GM18861 (cell line): ENCODE measurements around the gene NDUFV1.

Experiments used
- ATAC-seq: cut with Tn5 transposase; IDR thresholded peaks from one replicate; pipeline ENCODE4 v1.9.1; 2021; ENCODE audit not compliant: unreplicated experiment

NDUFV1 gene

GRCh38 chr11:67639438-67639859, 32.7 kb downstream of the NDUFV1 start, which contains the start of gene TBX10:
TSS of gene TBX10 (minus strand) at chr11:67639763. CDS start at chr11:67639472, 291 bp downstream.
- no peak for ATAC-seq

DNA sequence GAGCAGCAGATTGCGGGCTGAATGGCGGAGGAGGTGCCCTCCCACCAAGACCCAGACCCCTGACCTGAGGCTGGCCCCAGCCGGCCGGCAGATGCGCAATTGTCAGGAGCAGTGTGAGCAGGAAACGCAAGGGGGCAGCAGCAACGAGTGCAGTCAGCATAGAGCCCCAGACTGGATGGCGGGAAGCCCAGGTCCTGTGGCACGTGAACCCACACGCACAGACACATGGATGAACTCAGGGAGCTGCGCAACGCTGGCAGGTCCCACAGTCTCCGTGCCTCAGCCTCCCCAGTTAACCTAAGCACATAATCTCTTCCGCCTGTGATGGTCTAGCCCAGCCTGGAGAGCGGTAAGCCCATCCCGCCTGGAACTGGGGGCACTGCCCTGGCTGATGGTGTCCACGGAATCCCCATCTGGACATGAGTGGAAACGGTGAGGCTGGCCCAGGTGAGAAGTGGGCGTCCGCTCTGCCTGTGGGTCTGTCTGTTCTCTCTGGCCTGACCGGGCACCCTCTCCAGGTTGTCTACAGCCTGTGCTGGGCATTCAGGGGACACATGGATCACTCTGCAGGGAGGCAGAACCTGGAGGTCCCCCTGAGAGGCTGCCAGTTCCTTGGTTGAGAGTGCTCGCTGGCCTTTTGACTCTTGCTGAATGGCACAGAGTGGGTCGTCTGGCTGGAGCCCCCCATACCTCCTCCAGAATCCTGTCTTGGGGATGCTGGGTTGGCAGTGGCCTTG, 33.5 kb downstream of the NDUFV1 start:
- ATAC-seq = no peak

- no peak for ATAC-seq
These were observed 34.1 kb downstream of the NDUFV1 start for GRCh38 chr11:67640758-67641337.

DNA sequence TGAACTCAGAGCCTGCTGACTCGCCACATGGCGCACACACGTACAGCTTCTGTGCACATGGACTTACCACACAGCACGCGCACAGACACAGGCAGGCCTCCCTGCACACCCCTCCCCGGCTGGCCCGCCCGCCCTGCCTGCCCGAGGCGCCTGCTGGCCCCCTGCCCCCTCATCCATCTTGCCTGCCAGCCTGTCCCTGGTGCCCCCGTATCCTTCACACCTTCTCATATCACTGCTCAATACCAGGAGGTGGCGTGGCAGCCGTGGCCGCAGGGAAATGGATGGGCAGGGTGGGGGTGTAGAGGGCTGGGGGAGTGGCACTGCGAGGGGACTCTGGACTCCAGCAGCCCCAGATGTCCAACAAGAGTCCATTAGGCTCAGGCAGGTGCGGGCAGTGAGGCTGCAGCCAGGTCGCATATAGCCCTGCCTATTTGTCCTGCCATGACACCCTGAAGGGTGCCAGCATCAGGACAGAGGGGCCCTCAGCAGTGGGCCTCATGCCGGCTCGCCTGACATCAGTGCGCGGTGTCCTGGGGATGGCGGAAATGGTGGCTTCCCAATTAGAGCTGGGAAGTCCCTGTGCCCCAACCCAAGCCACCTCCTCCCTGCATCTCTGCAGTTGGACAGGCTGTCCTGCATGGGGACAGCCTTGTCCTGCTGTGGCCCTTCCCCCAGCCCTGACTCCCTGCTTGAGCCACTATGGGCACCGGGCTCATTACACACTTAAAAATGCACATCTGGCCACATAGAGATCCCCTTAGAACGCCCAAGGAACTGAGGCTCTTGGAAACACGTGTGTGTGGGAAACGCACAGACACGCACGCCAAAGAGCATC, 34.8 kb downstream of the NDUFV1 start:
- no peak for ATAC-seq

DNA sequence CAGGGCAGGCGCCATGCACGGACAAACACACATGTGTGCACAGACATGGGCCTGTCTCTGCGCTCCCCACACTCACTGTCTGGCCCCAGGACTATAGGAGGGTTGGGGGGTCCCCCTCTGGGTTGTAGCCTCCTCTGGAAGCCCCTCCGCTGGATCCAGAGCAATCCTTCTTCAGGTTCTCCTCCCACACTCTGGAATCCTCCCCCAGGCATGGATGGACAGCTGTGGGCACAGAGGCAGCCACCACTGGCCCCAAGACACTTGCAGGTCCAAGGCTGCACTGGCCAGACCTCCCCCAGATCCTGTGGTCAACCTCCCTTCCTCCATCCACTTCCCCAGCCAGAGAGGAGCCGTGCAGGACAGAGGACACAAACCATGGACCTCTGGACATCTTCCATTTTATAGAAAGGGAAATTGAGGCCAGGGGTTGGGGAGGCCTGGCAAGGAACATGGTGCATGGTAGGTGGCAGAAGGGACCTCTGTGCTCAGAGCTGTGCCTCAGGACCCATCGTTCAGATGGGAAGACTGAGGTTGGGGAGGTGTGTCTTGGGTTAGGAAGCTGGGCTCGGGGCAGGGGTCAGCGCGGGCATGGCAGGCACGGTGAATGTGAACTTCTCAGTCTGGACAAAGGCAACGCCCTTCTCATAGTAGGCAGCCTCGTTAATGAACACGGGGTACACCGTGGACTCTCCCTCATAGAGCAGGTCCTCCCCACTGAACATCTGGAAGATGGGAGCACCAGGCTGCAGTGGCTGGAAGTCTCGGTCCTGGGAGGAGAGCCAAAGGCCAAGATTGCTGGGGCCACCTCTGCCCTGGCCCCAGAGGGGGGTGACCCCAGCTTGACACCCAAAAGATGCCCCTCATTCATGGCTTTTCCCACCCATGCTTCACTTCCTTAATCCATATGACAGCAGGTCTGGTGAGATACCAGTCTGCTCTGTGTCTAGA, 35.7 kb downstream of the NDUFV1 start:
- no peak for ATAC-seq

GRCh38 chr11:67644042-67644441, 37.3 kb downstream of the NDUFV1 start:
- ATAC-seq = no peak

DNA sequence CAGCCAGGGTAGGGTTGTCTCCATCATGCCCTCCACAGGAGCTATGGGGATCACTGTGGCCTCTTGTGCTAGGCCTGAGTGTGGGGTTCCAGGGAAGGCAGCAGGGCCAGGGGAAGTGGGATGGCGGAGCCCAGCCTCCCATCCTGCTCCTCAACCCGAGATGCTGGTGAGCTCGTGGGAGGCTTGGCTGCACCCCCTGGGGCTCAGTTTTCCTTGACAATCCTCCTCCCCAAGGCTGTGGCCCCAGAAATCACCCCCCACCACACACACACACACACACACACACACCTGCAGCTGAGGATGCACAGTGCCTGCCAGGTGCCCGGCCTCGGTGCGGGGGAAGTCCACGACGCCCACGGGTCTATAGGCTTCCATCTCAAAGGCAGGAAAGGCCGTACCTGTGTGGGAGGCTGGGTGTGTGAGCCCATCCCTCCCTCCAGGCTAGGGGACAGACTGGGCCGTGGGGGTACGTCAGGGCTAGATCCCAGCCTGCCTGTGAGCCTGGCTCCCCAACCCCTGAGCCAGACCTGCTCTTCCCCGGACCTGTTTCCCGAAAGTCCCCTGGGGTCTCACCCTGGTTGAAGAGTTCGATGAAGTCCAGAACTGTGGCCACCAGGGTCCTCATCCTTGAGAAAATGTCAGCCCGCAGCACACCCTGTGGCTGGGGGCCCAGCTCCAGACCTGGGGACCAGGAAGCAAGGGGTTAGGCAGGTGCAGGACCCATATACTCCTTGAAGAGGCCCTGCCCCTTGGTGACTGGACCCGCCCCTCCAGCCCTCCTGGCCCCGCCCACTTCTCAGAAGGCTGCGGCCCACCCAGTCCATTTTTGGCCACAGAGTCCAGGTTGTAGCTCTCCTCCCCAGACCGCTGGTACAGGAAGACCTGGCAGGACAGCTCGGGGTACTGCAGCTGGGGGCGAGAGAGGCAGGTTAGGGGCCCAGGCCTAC, 38.0 kb downstream of the NDUFV1 start:
- ATAC-seq = no peak

DNA sequence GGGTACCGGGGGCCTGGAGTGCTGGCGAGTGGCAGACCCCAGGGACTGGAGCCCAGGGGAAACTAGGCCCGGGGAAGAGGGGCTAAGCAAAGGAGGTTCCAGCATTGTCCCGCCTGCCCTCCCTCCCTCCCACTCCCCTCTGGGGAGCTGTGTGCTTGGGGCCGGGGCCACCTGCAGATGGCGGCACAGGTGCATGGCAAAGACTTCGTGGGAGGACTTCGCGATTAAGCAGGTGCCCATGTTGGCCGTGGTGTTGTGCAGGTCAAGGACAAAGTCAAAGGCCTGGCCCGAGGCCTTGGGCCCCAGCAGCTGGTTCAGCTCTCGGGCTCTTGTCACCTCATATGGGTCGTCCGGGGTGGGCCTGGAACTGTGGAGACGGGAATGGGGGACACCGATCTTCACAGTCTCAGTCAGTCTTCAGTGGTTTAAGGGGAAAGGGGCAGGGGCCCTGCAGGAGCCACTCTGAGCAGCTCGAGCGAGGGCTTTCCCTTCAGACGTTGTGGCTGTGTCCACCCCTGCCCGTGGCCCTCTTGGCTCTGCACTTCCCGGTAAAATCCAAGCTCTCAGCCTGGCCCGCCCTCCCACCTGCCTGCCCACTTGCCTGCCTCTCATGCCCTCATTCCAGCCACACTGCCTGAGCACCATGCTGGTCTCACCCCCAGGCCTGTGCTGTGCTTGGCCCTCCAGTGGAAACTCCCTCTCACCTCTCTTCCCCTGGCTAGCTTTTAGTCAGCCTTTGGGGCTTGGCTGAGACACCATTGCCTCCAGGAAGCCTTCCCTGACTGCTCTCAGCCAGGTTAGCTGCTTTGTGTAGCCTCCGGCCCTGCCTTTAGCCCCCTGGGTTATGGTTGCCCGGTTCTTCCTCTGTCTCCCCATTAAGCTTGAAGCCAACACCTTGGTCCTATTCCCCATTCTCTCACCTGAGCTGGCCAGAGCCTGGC, 39.1 kb downstream of the NDUFV1 start:
- ATAC-seq = no peak

DNA sequence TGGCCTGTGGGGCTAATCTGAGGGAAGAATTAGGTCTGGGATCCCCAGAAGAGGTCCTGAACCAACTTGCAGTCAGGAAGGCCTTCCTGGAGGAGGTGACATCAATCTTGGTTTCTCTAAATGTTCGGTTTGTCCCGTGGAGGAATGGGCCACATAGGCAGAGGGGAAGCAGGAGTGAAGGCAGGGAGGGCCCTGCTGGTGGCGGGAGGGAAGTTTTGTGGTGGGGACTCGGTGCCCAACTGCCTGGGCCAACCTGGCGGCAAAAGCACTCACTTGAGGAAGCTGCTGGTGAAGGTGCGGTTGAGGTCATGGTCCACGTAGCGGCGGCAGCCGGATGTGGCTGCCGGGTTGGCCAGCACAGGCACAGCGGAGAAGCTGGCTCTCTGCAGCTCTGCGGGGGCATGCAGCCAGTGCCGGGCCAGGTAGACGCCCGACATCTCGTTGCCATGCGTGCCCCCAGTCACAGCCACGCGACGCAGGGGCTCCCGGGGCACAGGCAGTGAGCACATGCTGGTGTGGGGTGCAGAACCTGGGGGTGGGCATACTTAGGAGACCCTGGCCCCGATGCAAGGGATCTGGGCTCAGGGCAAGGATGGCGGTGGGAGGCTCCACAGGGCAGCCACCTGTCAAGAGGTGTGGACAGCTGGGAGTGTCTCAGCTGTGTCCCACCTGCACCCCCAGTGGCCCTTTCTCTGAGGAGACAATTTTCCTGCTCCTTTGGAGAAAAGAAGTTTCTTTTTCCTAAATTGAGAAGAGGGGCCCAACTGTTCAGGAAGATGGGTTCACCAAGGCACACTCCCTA, 40.0 kb downstream of the NDUFV1 start:
- no peak for ATAC-seq

GRCh38 chr11:67647471-67647870, 40.7 kb downstream of the NDUFV1 start:
- no peak for ATAC-seq

DNA sequence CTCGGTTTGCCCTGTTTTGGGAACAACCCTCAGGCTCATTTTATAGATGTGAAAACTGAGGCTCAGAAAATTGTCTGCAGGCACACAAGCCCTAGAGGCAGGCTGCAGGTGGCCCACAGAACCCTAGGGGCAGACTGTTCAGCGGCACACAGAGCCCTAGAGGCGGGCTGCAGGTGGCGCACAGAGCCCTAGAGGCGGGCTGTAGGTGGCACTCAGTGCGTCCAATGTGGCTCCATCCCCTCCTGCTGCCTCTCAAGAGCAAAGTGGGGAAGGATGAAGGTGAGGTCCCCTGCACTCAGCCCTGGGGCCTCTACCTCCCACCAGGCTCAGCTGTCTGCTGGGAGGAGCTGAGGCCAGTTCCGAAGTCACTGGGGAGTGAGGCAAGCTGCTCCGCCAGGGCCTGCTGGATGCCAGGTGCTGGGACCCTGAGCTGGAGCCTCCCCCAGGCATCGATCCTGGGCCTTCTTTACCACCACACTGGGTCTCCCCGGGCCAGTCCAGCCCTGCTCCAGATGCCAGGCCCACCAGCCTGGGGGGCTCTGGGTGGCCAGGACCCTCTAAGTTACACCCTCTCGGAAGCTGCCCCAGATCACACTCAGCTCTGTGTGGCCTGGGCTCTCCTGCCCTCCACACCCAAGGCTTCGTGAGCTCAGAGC, 41.5 kb downstream of the NDUFV1 start:
- no peak for ATAC-seq

- no peak for ATAC-seq
These were observed 42.3 kb downstream of the NDUFV1 start for GRCh38 chr11:67648796-67649613.

DNA sequence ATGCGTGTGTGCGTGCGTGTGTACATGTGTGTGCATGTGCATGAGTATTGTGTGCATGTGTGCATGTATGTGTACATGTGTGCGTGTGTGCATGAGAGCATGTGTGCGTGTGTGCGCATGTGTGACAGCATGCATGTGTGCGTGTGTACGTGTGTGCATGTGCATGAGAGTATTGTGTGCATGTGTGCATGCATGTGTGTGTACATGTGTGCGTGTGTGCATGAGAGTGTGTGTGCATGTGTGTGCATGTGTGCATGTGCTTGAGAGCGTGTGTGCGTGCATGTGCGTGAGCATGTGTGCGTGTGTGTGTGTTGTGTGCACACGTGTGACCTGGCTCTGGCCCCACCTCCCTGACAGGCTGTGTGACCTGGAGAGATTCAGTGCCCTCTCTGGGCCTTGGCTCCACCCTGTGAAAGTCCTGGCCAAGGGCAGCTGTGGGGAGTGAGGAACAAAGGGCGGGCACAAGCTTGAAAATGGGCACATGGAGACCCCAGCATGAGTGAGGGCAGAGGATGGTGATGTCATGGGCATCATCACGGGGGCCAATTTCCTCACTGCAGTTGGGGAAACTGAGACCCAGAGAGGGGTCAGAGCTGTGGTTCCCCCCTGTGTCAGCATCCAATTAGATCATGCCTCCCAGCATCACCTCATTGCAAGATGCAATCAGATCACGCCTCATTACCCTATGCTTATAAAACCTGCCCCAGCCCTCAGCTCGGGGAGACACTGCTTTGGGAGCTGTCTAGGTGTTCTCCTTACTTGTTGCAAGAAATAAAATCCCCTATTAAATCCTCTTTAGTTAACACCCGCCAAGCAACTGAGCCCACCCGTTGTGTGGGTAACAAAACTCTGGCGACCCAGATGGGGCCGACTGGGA, 43.1 kb downstream of the NDUFV1 start:
- ATAC-seq = no peak

GRCh38 chr11:67651976-67652781, 45.4 kb downstream of the NDUFV1 start:
- no peak for ATAC-seq
